ENCODE measurements around the gene SPTAN1.
"Not testable (repeated sequence)": the region's sequence is repeated elsewhere in the genome, so short reads cannot be mapped to it uniquely, and the experiment has no call there.

The SPTAN1 gene

DNA sequence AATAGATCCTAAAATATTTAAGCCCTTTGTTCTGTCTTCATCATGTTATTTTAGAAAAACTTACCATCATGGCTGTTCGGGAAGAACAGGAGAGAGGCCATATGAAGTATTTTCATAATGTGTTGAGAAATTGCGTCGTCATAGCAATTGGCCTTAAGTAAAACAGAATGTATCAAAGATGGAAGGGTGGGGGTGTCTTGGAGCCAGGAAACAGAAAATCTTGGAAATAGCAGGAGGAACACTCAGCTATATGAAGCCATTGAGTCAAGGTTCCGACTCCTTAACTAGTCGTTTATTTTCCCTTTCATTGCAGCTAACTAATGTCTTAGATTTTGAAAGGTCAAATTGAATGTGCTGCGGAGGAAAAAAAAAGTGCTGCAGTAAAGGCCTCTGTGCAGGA, 1.3 kb downstream of the SPTAN1 start:
- DNase-seq = no peak

DNA sequence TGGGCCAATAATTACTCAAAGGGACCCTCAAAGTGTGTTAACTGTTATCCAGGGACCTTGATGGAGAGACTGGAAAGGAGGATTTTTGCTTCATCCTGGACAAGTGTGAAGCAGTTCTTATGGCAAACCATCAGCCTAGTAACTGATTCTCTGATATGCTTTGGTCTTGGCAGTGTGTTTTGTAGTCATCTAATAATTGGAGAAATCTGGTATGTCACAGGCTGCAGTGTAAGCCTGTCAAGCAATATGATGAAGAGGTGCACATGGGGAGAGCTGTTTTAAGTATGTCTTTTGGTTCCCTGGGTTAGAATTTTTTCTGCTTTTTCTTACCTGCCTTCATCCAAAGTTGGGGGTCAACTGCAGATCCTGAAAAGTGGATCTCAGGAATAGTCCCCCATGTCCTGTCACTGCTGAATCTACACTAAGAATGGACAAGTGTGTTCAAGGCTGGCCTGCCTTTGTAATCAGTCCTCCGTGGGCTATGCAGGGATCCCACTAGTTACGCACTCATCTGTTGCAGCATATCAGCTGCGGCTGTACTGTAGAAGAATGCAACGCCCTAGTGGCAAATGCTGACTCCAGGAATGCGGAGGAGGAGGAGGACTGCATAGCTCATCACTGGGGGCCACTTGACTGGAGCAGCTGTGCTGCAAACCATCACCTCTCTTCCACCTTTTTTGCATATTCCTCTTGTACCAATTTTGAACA, 1.9 kb downstream of the SPTAN1 start:
- no peak for DNase-seq

DNA sequence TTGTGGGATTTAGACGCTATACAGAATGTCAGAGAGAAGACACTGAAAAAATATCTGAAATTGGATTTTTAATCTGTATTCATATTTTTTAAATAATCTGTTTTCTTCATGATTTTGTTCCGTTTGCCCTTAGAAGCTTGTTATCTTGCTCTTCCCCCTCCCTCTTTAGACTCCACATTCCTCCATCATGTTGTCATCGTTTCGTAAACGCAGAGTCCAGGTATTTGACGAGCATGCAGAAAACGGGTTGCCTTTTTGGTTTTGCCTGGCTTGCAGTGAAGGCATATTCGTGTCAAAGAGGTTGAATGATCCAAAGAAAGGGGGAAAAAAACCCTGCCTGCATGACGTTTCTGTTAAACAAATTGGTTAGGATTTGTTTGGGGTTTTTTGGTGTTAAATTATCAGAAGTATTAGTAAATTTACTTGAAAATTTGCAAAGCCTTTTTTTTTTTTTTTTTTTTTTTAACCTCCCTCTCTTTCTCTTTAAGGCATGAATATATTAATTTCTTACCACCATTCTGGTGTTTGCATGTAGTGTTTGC, 2.9 kb downstream of the SPTAN1 start:
- DNase-seq = no peak

DNA sequence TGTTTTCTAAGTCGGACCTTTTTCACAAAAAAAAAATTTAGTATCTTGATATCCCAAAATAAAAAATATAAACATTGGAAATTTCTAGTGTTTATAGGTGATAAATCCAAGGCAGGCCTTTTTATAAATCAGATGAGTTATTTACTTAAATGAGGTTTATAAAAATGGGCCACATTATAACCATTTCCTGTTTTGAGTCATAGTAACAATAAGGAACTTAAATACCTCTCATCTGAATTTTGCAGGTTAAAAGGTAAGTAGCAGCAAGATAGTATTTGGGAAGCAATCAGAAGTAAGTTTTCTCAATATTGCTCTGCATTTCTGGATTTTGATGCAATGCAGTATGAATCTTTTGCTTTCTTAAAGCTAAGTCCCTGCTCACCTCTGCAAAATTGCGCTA, 3.9 kb downstream of the SPTAN1 start:
- no peak for DNase-seq

DNA sequence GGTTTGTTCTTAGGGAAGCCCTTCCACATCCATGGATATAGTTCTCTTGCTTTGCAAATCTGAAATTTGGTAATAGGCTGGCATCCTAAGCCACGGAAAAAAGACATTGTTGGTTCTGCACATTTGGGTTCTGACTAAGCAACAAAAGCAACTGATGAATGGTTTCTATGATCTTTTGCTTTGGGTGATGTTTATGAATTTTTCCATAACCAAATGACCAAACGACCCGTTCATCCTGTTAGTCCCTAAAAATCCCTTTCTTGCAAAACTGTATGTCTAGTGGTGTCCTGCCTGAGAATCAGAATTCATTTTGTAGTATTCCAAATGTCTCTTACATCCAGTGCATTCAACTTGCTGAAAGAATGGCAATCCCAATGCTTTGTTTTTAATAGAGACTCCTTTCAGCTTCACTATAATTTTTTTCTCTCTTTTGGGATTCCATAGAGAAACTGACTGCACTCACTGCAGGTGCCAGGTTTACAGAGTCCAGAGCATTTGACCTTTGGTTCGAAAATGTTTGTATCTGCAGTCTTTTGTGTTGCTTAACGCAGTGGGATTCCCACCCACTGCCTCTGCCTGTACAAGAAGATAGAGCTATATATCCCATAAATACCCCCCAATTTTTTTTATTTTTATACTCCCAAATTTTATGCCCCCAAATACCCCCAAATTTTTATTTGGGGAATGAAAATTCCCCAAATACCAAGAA, 4.7 kb downstream of the SPTAN1 start:
- no peak for DNase-seq

DNA sequence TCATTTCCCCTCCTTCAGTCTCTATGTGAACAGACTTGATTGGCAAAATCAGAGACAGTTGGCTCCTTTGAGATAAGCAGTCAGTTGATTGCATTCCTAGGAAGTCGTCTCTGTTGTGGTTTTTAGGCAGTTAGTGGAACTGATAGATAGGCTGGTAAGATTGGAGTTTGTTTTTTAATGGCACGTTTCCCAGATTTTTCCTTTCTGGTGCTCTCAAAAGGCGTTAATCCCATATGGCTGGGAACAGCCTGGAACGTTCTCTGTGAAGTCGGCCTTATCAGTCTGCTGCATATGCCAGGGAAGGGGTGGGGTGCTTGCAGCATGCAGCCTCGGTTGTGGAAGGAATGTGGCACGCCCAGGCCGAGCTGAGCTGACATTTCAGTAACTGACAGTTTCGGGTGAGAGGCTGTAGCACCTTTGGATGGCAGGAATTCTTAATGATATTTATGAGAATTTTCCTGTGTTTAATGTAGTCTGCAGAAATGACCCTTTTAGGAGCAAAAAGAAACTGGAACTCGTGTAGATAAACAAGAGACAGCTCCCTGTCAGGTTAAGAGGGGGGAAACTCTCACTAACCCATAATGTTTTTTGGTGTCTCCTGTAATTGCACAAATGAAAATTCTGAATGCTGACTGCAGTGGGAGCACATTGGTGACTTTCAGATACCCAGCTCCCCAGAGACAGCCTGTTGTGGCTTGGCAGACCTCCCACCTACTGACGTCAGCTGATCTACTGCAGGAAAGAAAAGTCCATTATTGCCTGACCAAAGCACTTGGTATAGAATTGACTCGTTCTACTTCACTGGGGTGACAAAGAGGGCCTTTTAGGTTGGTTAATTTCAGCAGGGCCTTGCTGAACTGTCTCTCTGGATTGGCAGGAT, 6.3 kb downstream of the SPTAN1 start:
- no peak for DNase-seq

DNA sequence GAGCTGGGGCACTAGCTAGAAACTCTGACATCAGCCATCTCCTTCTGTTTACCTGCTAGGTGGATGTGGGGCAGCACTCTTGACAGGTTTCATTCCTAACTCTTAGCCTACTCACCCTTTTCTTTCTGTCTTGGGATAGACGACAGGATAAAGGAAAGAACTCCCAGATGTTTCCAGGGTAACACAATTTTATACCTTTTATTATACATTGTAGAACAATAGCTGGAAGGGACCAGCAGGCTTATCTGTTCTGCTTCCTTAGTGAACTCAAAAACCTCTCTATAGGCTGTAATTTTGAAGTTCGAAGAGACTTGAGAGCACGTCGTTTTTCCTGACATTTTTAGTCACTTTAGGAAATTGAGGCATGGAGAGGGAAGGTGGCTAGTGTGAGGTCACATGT, 13.2 kb downstream of the SPTAN1 start:
- DNase-seq = no peak

DNA sequence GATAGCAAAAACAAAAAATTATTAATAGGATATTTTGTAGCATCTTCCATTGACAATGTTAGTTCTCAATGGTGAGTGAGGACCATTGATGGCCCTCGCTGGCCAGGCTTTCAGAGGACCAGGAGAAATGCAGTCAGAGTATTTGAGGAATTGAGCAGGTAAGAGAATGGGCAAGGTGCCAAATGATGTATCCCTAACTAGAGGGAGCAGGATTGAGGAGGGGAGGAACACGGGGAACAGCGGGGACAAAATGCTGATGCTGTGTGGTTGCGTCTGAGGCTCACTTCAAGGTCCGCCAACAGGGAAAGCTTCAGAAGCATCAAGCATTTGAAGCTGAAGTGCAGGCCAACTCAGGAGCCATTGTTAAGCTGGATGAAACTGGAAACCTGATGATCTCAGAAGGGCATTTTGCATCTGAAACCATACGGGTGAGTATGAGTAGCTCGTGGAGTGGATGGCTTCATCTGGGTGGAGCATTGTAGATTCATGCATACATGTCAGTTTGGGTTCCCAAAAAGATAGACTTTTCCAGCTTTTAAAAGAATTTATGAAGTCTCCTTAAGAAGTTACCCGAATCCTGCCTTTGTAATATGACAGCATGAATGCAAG, 16.2 kb downstream of the SPTAN1 start:
- no peak for DNase-seq

DNA sequence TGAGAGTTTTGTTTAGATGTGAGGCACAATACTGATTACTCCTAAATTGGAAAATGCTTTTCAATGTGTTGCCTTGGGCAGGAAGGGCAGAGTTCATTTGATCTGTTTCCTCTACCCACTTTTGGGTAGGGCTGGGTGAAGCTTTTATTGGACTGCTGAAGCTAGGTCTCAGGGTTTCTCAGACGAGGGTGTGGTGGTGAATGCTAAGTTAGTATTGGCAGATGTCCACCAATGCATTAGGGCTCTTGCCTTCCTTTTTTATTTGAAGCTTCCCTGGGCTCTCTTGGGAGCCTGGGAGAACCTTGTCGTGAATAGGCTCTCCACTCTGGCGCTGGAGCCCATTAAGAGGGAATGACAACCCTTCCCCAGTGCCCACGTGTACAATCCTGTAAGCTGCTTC, 23.1 kb downstream of the SPTAN1 start:
- DNase-seq = no peak

DNA sequence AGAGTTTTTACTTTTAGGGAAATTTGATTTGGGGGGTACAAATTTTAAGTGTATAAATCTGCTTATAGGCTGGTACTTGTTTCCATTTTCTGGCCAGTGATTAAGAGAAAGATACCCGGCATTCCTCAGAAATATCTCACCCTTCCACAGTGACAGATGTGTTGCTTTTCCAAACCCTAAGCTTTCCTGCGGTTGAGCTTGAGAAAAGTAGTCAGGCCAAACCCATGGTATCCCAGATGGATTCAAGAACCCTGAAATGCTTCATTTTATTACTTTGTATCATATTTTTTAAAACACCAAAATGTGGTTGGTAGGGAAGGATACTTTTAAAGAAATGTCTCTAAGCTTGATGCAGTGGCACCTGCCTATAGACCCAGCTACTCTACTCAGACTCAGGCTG, 23.5 kb downstream of the SPTAN1 start:
- DNase-seq = no peak

DNA sequence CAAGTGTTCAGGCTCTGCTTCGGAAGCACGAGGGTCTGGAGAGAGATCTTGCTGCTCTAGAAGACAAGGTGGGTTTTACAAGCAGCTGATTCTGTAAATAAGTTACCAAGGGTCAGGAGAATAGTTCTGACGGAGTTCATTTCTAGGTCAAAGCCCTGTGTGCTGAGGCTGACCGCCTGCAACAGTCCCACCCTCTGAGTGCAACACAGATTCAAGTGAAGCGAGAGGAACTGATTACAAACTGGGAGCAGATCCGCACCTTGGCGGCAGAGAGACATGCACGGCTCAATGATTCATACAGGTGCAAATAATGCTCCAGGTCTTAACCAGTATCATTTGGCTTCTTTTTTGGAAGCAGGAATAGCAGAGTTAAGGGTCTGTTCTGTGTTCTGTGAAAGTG, 24.8 kb downstream of the SPTAN1 start:
- DNase-seq = no peak

DNA sequence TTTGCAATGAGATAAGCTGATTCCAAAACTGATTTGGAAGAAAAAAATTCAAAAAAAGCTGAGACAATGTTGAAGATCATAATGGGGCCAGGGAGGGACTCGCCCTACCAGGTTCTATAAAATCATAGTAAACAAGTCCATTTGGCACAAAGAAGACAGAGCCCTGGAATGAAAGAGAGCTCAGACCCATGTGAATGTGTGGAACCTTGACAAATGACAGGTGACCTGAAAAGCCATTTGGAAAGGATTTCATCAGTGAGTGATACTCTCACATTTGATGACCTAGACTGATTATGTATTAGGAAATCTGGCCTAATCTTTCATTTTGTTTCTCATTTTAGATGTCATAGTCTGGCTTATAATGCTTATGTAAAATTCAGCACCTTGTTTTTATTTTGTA, 26.8 kb downstream of the SPTAN1 start:
- no peak for DNase-seq

DNA sequence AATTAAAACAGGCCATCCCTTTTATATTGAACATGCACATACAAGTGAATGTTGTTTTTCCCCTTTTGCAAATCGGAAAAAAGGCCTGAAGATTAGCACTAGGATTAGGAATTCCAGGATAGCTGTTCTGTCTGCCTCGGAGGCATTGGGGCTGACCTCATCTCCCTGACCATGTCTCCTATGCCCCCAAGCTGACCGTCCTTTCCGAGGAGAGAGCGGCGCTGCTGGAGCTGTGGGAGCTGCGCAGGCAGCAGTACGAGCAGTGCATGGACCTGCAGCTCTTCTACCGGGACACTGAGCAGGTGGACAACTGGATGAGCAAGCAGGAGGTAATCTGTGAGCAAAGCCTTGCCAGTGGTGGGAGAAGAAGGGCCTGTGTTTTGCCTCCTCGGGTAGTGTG, 28.3 kb downstream of the SPTAN1 start:
- DNase-seq = no peak

DNA sequence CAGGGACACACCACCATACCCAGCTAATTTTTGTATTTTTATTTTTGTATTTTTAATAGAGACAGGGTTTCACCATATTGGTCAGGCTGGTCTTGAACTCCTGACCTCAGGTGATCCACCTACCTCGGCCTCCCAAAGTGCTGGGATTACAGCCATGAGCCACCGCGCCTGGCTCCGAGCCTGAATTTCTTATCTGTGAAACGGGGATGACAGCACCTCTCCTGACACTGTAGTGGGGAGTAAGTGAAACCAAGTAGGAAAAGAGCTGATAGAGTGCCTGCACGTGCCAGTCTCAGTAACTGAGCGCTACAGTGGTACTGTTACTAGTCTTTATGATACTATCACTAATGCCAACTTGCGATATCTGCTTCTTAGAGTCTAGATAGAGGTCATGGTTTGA, 32.8 kb downstream of the SPTAN1 start:
- not testable (repeated sequence) for DNase-seq

DNA sequence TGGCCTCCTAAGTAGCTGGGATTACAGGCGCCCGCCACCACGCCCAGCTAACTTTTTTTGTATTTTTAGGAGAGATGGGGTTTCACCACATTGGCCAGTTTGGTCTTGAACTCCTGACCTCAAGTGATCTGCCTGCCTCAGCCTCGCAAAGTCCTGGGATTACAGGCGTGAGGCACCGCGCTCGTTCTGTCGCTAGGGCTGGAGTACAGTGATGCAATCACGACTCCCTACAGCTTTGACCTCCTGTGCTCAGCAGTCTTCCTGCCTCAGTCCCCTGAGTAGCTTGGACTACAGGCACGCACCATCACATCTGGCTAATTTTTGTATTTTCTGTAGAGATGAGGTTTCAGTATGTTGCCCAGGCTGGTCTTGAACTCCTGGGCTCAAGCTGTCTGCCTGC, 34.5 kb downstream of the SPTAN1 start:
- DNase-seq = not testable (repeated sequence)

DNA sequence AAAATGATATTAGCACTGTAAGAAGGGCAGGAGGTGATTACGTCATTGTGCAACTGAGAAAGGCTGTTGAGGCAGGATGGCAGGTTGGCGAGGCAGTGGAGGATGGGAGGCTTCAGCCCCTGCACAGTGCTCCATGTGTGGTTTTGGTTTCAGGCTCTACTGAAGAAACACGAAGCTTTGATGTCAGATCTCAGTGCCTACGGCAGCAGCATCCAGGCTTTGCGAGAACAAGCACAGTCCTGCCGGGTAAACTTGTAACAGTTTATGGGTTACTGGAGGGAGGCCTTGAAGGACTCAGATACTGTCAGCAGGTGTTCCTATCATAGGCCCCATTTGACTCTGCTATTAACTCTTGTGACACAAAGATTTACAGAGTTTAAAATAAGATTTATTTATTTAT, 35.1 kb downstream of the SPTAN1 start:
- peak; percentile 11 for DNase-seq

DNA sequence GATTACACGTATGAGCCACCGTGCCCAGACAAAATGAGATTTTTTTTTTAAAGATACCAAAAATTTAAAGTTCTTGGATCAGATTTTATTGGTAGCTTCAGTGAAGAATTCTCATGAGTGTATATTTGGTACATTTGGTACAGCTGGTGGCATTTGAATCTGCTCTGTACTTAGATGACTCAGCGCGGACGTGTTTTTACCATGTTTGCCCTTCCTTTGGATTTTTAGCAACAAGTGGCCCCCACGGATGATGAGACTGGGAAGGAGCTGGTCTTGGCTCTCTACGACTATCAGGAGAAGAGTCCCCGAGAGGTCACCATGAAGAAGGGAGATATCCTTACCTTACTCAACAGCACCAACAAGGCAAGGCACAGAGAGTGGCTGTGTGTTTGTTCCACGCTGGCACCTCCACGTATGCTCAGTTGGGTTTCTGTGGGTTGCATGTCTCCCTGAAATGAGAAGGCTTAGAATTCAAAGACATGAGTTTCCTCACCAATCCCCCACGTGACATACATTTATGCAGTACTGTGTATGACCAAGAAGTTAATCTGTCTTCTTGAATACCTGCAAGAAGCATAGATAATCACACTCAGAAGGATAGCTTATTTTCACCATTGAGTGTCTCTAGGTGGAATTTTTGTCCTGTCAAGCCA, 36.3 kb downstream of the SPTAN1 start:
- no peak for DNase-seq

DNA sequence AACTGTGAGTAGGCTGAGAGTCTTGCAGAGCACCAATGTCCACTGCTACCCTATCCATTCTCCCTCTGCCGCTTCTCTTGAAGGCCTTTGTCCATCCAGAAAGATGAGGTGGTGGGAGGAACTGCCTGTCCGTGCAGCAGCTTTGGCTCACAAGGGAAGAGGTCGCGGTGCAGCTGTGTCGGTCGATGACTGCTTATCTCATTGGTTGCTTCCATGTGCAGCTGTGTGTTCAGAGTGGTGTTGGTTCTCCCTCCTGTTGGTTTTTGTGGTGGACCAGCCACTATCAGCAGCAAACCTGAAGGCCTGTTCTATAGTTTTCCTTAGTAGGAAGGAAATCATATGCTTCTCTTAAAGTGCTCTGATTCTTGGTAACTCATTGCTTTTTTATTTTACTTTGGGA, 40.7 kb downstream of the SPTAN1 start:
- DNase-seq = no peak

DNA sequence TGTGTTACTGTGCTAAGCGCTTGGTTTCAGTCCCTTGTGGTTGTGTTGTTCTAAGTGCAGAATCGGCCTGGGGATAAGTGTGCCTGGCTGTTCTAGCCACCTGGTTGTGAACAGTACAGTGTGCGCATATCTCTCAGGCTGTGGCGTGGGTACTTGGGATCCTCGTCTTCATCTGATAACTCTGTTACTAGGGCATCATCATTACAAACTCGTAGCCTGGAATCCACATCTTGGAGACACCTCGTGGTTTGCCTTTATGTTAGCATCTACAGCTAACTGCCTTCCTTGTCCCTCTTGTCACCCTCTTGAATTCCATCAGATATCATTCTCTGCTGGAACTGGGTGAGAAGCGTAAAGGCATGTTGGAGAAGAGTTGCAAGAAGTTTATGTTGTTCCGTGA, 41.5 kb downstream of the SPTAN1 start:
- no peak for DNase-seq

DNA sequence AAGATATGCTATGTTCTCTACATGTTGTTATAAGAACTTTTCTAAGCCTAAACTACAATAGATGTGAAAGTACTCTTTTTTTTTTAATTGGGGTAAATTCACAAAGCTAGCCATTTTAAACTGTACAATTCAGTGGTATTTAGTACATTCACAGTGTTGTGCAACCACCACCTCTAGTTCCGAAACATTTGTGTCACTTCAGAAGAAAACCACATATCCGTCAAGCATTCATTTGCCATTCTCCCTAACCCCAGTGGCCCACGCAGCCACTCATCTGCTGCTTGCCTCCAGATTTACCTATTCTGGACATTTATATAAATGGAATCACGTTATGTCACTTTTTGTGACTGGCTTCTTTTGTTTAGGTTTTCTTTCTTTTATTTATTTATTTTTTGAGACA, 43.1 kb downstream of the SPTAN1 start:
- no peak for DNase-seq

DNA sequence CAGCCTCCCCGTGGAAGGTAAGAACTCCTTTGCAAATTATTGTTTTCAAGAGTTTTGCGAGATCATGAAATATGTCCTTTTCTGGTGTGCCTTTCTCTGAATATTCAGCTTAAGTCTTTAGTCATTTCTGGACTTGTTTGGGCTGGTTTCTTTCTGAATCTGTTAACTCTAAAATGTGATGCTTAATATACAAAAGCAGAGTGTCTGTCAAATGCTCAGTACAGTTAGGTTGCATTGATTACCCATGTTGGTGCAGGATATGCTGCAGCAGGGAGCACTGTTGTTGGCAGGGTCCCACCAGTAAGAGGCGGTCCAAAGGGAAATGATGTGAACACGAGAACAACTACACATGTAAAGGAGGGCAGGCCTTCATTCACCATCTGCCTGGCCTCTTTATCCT, 47.7 kb downstream of the SPTAN1 start:
- DNase-seq = no peak

DNA sequence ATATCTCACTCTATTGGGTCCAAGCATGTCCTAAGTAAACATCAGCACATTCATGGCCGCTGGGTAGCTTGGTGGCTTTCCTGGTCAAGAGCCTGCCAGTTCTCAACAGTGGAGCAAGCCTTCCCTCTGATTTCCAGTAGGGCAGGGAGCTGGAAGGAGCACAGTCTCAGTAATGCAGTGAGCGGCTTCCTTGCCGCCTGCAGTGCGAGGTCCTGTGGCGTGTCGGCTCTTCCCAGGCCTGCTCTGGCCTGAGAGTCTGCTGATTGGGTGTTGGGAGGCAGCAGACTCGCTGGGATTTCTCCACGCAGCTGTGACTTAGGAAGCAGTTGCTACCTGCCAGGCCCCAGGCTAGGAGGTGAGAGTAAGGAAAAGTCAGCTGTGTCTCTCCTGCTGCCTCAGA, 51.3 kb downstream of the SPTAN1 start:
- DNase-seq = no peak
